K562 (cell line): ENCODE results near the gene ETFRF1. TPM values are rescaled to one million over a fixed set of nuclear protein-coding genes. Genes with fewer than 3 reads are reported as not detected.

Source experiments
- ATAC-seq: fragments of 200-7000 bp; cut with Tn5 transposase; 3 replicates; pipeline ENCODE4 v1.9.1; 2020; ENCODE audit warnings: moderate library complexity
- BruUV-seq: library from RNA; stranded (reverse); fragments of 400-500 nt; replicated peaks from 2 replicates; lab custom pipeline; 2021; lab: Mats Ljungman, UMichigan
- CTCF ChIA-PET: fragments of 300-600 bp; formaldehyde crosslinking; extraction: SDS; loops from one replicate; lab custom pipeline; 2021; ENCODE audit warnings: low intra/inter-chr PET ratio; lab: Yijun Ruan, JAX
- POLR2A ChIA-PET: fragments of 300-600, 350-650 bp; sonication (Branson Sonifier 250); formaldehyde crosslinking; extraction: SDS; loops from one replicate; lab custom pipeline; 2021; ENCODE audit warnings: antibody characterized with exemption, inconsistent platforms; lab: Yijun Ruan, JAX
- DNase-seq, 4 experiments: peaks; one replicate each; pipeline versions ENCODE4 v3.0.0 to v3.0.0-alpha.2; 2011 to 2018; ENCODE audit warnings: low spot score in 3 of 4, mixed read lengths in 3 of 4; ENCODE audit errors: extremely low read depth in 1 of 4
- FAIRE-seq: peaks from 2 replicates; lab custom pipeline; 2011; peaks lifted over from hg19 to GRCh38; lab: Jason Lieb, UNC
- H2AFZ ChIP-seq: 2 replicates; pipeline ENCODE4 v1.6.0; 2011; ENCODE audit warnings: low read depth, low read length, control low read depth, inconsistent platforms
- H3K27ac ChIP-seq: fragments of 200-600 bp; 3 replicates; pipeline ENCODE4 v1.8.0; 2011; ENCODE audit warnings: low read depth, mild to moderate bottlenecking, control low read depth, inconsistent platforms, low read length, moderate library complexity, mixed read lengths; ENCODE audit errors: extremely low read depth
- H3K27me3 ChIP-seq, 2 experiments: fragments of 300-600 bp in 1 of 2; 2 replicates in 1 of 2; 3 replicates in 1 of 2; pipeline versions ENCODE4 v1.6.0 to v1.8.0; 2011; ENCODE audit warnings: inconsistent platforms in 2 of 2, low read length in 2 of 2, mild to moderate bottlenecking in 1 of 2, mixed read lengths in 1 of 2, moderate library complexity in 1 of 2; ENCODE audit not compliant: control insufficient read depth in 2 of 2, insufficient read depth in 2 of 2
- H3K36me3 ChIP-seq: fragments of 300-600 bp; 3 replicates; pipeline ENCODE4 v1.8.0; 2011; ENCODE audit warnings: mild to moderate bottlenecking, low read length, inconsistent platforms; ENCODE audit not compliant: control insufficient read depth, insufficient read depth
- H3K4me1 ChIP-seq, 2 experiments: fragments of 200-600 bp in 1 of 2; replicated peaks in 1 of 2; 2 replicates in 1 of 2; 3 replicates in 1 of 2; pipeline versions ENCODE4 v1.5.1 to v1.8.0; 2011; ENCODE audit warnings: inconsistent platforms in 2 of 2, low read length in 2 of 2, mild to moderate bottlenecking in 1 of 2, mixed read lengths in 1 of 2, moderate library complexity in 1 of 2; ENCODE audit not compliant: control insufficient read depth in 2 of 2, insufficient read depth in 2 of 2
- H3K4me2 ChIP-seq: 2 replicates; pipeline ENCODE4 v1.6.1; 2011; ENCODE audit warnings: low read length, control low read depth, inconsistent platforms, mixed read lengths; ENCODE audit not compliant: insufficient read depth
- H3K4me3 ChIP-seq: fragments of 200-600 bp; sonication (generic), shearing (Covaris generic); 2 replicates; pipeline ENCODE4 v1.5.1; 2016; ENCODE audit warnings: control low read depth, inconsistent platforms
- H3K79me2 ChIP-seq: fragments of 200-600 bp; 3 replicates; pipeline ENCODE4 v1.8.0; 2011; ENCODE audit warnings: low read length, inconsistent platforms; ENCODE audit not compliant: control insufficient read depth, insufficient read depth
- H3K9ac ChIP-seq, 2 experiments: 2 replicates each; pipeline versions ENCODE4 v1.6.0 to v1.6.1; 2011; ENCODE audit warnings: low read depth in 2 of 2, low read length in 2 of 2, control low read depth in 1 of 2, inconsistent platforms in 1 of 2, mild to moderate bottlenecking in 1 of 2, mixed read lengths in 1 of 2; ENCODE audit not compliant: insufficient read depth in 1 of 2
- H3K9me1 ChIP-seq: one replicate; pipeline ENCODE4 v1.6.0; 2011; ENCODE audit warnings: inconsistent platforms, mild to moderate bottlenecking, low read length, moderate library complexity; ENCODE audit not compliant: control insufficient read depth, insufficient read depth
- H3K9me3 ChIP-seq: replicated peaks from 2 replicates; pipeline ENCODE4 v1.5.1; 2011; ENCODE audit warnings: low read depth, low read length, inconsistent platforms; ENCODE audit not compliant: control insufficient read depth, insufficient read depth
- H4K20me1 ChIP-seq: replicated peaks from 2 replicates; pipeline ENCODE4 v1.6.1; 2011; ENCODE audit warnings: low read length, inconsistent platforms, mixed read lengths; ENCODE audit not compliant: control insufficient read depth, insufficient read depth
- GATA2 ChIP-seq: sonication (generic); formaldehyde crosslinking; IDR thresholded peaks from 2 replicates; pipeline ENCODE4 v1.4.0; 2020; ENCODE audit warnings: mild to moderate bottlenecking, missing genetic modification reagents
- MYNN ChIP-seq, 2 experiments: sonication (generic); formaldehyde crosslinking in 1 of 2; IDR thresholded peaks; 2 replicates each; pipeline versions ENCODE4 v1.5.0 to v1.6.1; 2016 to 2020; ENCODE audit warnings: antibody characterized with exemption in 1 of 2, missing genetic modification reagents in 1 of 2
- NR4A1 ChIP-seq, 2 experiments: fragments of 250-450 bp in 1 of 2; fragments of 450-650 bp in 1 of 2; sonication (Bioruptor Pico) in 1 of 2; IDR thresholded peaks; 2 replicates each; pipeline versions ENCODE4 v1.4.0 to v1.6.1; 2016 to 2020; ENCODE audit warnings: mild to moderate bottlenecking in 2 of 2, missing compliant biosample characterization in 1 of 2, missing genetic modification characterization in 1 of 2, moderate library complexity in 1 of 2
- TBP ChIP-seq: optimal IDR thresholded peaks from 2 replicates; pipeline ENCODE3; 2011; ENCODE audit warnings: low read depth, low read length, improper control_type of control experiment
- TSC22D4 ChIP-seq: fragments of 450-650 bp; IDR thresholded peaks from 2 replicates; pipeline ENCODE4 v1.6.1; 2016; ENCODE audit warnings: missing genetic modification characterization, missing biosample characterization, control low read depth
- ZNF586 ChIP-seq: fragments of 450-650 bp; formaldehyde crosslinking; conservative IDR thresholded peaks from 2 replicates; pipeline ENCODE4 v1.4.0; 2020; ENCODE audit warnings: mild to moderate bottlenecking, moderate library complexity
- ZSCAN29 ChIP-seq: fragments of 450-650 bp; IDR thresholded peaks from 2 replicates; pipeline ENCODE4 v1.6.1; 2017
- WGBS: fragments of 100-300 bp; shearing (Covaris generic); methylation state at CpG from one replicate; pipeline ENCODE4 v1.1.6; 2016; ENCODE audit warnings: low coverage, mixed read lengths; ENCODE audit not compliant: insufficient coverage; ENCODE audit errors: missing lambda C conversion rate; 5-methylcytosine and 5-hydroxymethylcytosine counted together
- in situ Hi-C: fragments of 300-500 bp; cut with MboI; formaldehyde crosslinking; loops from 4 replicates; pipeline ENCODE4 v1.15.0; 2018; ENCODE audit warnings: inconsistent platforms, mixed read lengths
- intact Hi-C: fragments of 100-400 bp; cut with micrococcal nuclease; formaldehyde crosslinking; loops from 2 replicates; pipeline ENCODE4 v1.14.2; 2022
- polyA plus RNA-seq, 8 experiments: library from polyadenylated mRNA; depleted of rRNA in 4 of 8; stranded (reverse) in 5 of 8; unstranded in 3 of 8; fragments of >200 nt; fragmentation: Nextera tagmentation in 2 of 8; fragmentation: Illumina TruSeq in 1 of 8; extraction: Ambion mirVana in 2 of 8; extraction: Trizol in 1 of 8; gene quantifications; 2 replicates each; pipeline versions ENCODE4 v1.2.1 to v1.2.3, GENCODE V29; 2011 to 2014; ENCODE audit warnings: inconsistent platforms in 1 of 8, missing spikeins in 1 of 8
- total RNA-seq, 7 experiments: library from RNA; depleted of rRNA in 6 of 7; stranded (reverse); fragments of >200 nt in 6 of 7; fragmentation: Illumina TruSeq in 2 of 7; extraction: Trizol in 2 of 7; gene quantifications; 2 replicates each; pipeline versions ENCODE4 v1.2.1 to v1.2.3, GENCODE V29; 2011 to 2021; ENCODE audit warnings: low replicate concordance in 1 of 7
- TF ChIP-seq, protein P1 (sequence below), 2 experiments: fragments of 450-650 bp in 1 of 2; sonication (generic) in 1 of 2; formaldehyde crosslinking in 1 of 2; IDR thresholded peaks in 1 of 2; conservative IDR thresholded peaks in 1 of 2; 2 replicates each; pipeline versions ENCODE4 v1.6.1 to v1.8.1; 2016 to 2023; ENCODE audit warnings: mild to moderate bottlenecking in 2 of 2, moderate library complexity in 2 of 2, inconsistent platforms in 1 of 2, missing genetic modification reagents in 1 of 2
- TF ChIP-seq, protein P2 (sequence below): fragments of 250-450 bp; sonication (Bioruptor Pico); IDR thresholded peaks from 2 replicates; pipeline ENCODE4 v1.8.0; 2021; ENCODE audit warnings: moderate library complexity, mild to moderate bottlenecking, inconsistent platforms

The ETFRF1 gene
- total and polyA plus RNA-seq, 9 of the 15 experiments (the other 6 are each of a cell fraction or from before 2014, with no cell fraction given) = 16.1 to 107 (median 33.7) TPM

DNA sequence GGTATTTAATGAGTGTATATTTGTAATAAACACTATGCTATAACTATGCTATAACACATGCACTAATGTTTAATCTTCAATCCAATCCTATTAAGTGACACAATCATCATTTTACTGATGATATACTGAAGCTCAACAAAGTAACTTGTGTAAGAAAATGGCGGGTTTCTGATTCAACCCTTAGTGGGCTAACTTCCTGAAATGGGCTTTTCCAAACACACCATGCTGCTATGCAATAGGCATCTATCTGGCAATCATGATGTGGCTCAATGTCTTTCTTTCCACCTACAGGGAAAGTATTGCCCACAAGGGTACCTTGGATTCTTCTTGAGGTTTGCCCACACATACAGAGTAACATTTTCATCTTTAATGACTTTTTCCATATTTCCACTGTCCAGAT, 48.4 kb upstream of the ETFRF1 start:
- 0% methylated on average over 1 of the region's 1 CpG for WGBS

DNA sequence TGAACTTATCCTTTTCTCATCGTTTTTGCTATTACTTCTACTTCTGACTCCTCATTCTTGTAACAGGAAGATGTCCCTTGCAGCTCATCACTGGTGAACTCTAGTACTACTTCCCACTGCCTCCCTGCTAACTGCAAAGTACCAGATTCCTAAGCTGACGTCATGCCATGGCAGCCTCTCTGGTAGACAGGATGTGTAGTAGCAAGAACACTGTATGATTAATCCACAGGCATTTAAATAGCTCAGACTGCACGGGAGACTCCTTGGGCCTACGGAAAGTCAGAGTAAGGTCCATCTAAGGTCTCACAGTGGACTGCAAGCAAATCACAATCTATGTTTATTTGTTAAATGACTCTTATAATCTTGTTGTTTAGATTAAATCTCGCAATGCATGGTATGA, 43.6 kb upstream of the ETFRF1 start:
- intact Hi-C loops = no loop called here
- 1% methylated on average over 5 of the region's 5 CpGs for WGBS
- DNase-seq (no peak), FAIRE-seq (no peak), ATAC-seq (no peak)
- H3K27me3 ChIP-seq = no peaks in the 10 kb centered on the region
- no peaks in the 10 kb centered on the region for H3K9me1 ChIP-seq
- no peak overlapping the region for H3K9ac ChIP-seq
- no peaks in the 10 kb centered on the region for H3K9me3 ChIP-seq
- no peaks in the 10 kb centered on the region for H4K20me1 ChIP-seq
- no peak overlapping the region for H3K27ac ChIP-seq
- H3K4me3 ChIP-seq = no peak overlapping the region
- TF ChIP-seq TSC22D4 (tag) (no peak), NR4A1 (CRISPR knock-in tag; IDR thresholded peaks at IDR 0.05) (no peak), NR4A1 (tag; IDR thresholded peaks at IDR 0.05) (no peak)
- TF ChIP-seq, protein P1, sequence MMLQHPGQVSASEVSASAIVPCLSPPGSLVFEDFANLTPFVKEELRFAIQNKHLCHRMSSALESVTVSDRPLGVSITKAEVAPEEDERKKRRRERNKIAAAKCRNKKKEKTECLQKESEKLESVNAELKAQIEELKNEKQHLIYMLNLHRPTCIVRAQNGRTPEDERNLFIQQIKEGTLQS (IDR thresholded peaks at IDR 0.05) = peak; percentile 32; the same call in 1 of the 2 replicates
- TF ChIP-seq, protein P1 (CRISPR knock-in tag; conservative IDR thresholded peaks at IDR 0.05) = no peak
- TF ChIP-seq, protein P2, sequence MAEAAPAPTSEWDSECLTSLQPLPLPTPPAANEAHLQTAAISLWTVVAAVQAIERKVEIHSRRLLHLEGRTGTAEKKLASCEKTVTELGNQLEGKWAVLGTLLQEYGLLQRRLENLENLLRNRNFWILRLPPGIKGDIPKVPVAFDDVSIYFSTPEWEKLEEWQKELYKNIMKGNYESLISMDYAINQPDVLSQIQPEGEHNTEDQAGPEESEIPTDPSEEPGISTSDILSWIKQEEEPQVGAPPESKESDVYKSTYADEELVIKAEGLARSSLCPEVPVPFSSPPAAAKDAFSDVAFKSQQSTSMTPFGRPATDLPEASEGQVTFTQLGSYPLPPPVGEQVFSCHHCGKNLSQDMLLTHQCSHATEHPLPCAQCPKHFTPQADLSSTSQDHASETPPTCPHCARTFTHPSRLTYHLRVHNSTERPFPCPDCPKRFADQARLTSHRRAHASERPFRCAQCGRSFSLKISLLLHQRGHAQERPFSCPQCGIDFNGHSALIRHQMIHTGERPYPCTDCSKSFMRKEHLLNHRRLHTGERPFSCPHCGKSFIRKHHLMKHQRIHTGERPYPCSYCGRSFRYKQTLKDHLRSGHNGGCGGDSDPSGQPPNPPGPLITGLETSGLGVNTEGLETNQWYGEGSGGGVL (CRISPR knock-in tag) = no peak
- no TSS peak for BruUV-seq
- CTCF ChIA-PET = no interaction called here
- no peak overlapping the region for H3K4me2 ChIP-seq
- H2AFZ ChIP-seq = no peak overlapping the region
- in situ Hi-C loops = no loop called here
- H3K4me1 ChIP-seq = no peaks in the 10 kb centered on the region
- POLR2A ChIA-PET = interaction anchor here (0.8 kb wide), 1 partner anchor 14 kb away, joined by 3 read pairs; no protein-coding TSS in a partner anchor
- H3K36me3 ChIP-seq = no peaks in the 10 kb centered on the region
- H3K79me2 ChIP-seq = no peaks in the 10 kb centered on the region

More for the DNA sequence above, 48.4 kb upstream of the ETFRF1 start:
- no peak overlapping the region for H3K27ac ChIP-seq
- no peaks in the 10 kb centered on the region for H3K36me3 ChIP-seq
- TF ChIP-seq MYNN (IDR thresholded peaks at IDR 0.05) = no peak
- no peak for TF ChIP-seq MYNN (CRISPR knock-in tag; IDR thresholded peaks at IDR 0.05)
- TF ChIP-seq ZNF586 (CRISPR knock-in tag) = no peak
- no peak for TF ChIP-seq ZSCAN29
- TF ChIP-seq TBP = no peak
- no peak for TF ChIP-seq TSC22D4 (tag)
- TF ChIP-seq GATA2 (CRISPR knock-in tag) = no peak
- POLR2A ChIA-PET = no interaction called here
- in situ Hi-C loops = no loop called here
- H2AFZ ChIP-seq = no peak overlapping the region
- no TSS peak for BruUV-seq
- no peaks in the 10 kb centered on the region for H3K4me1 ChIP-seq
- CTCF ChIA-PET = no interaction called here
- H3K79me2 ChIP-seq = no peaks in the 10 kb centered on the region
- no peaks in the 10 kb centered on the region for H4K20me1 ChIP-seq
- no peak overlapping the region for H3K4me3 ChIP-seq
- intact Hi-C loops = no loop called here
- no peaks in the 10 kb centered on the region for H3K9me1 ChIP-seq
- ATAC-seq (no peak), FAIRE-seq (no peak), DNase-seq (no peak)
- H3K9ac ChIP-seq = no peak overlapping the region
- no peaks in the 10 kb centered on the region for H3K27me3 ChIP-seq
- no peak overlapping the region for H3K4me2 ChIP-seq
- no peaks in the 10 kb centered on the region for H3K9me3 ChIP-seq
